PFSK-1 (cell line): ENCODE measurements around the gene URAD.

Experiments
- POLR2AphosphoS5 ChIP-seq: IDR thresholded peaks from 2 replicates; pipeline ENCODE4 v1.6.1; 2012; ENCODE audit warnings: low read depth, mild to moderate bottlenecking, control low read depth, low read length, moderate library complexity
- REST ChIP-seq, 2 experiments: IDR thresholded peaks; 2 replicates each; pipeline versions ENCODE4 v1.6.1 to v1.8.0; 2011 to 2012; ENCODE audit warnings: low read depth in 2 of 2, low read length in 2 of 2, control low read depth in 1 of 2, inconsistent platforms in 1 of 2, mild to moderate bottlenecking in 1 of 2, moderate library complexity in 1 of 2; ENCODE audit not compliant: insufficient read depth in 1 of 2
- SIN3A ChIP-seq: IDR thresholded peaks from 2 replicates; pipeline ENCODE4 v1.6.1; 2012; ENCODE audit warnings: mild to moderate bottlenecking, low read length, moderate library complexity, borderline replicate concordance; ENCODE audit not compliant: insufficient read depth
- TAF1 ChIP-seq: IDR thresholded peaks from 2 replicates; pipeline ENCODE4 v1.6.1; 2012; ENCODE audit warnings: low read length, control low read depth, borderline replicate concordance; ENCODE audit not compliant: insufficient read depth

DNA sequence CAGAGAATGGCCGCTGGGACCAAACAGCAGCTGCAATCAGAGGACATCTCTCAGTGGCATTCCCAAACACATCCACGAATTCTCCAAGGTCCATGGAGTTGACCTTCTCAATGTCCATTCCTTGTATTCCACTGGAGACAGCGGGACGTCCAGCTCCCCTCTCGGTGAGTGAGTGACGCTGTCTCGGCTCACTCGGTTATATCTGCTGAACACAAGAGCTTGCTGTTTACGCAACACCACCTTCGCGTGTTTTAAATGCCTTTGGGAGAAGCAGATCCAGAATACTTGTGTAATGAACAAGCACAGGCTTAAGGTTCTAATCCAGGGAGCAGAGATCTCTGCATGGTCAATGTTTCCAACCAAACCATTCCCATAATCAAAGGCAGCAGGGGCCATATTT is at the start of gene URAD:
- TF ChIP-seq POLR2AphosphoS5 (no peak), REST (IDR thresholded peaks at IDR 0.05; ENCODE audit: insufficient read depth in 1 of 2, low read depth in 2 of 2, low read length in 2 of 2) (no peak), SIN3A (no peak), TAF1 (no peak)
